GM23338 (cell line): ENCODE data around the gene ZEB2. TPM values are rescaled to one million over a fixed set of nuclear protein-coding genes. Genes with fewer than 3 reads are reported as not detected.

ENCODE experiments used
- ATAC-seq: fragments of 200-7000 bp; cut with Tn5 transposase; 3 replicates; pipeline ENCODE4 v1.9.1; 2020
- DNase-seq: peaks from one replicate; pipeline ENCODE4 v3.0.0-alpha.2; 2015; ENCODE audit warnings: low spot score
- H2AFZ ChIP-seq: fragments of 200-600 bp; sonication (generic); 2 replicates; pipeline ENCODE4 v1.8.0; 2016; ENCODE audit warnings: antibody characterized with exemption, mild to moderate bottlenecking, moderate library complexity
- H3F3A ChIP-seq: fragments of 200-600 bp; sonication (generic); replicated peaks from 2 replicates; pipeline ENCODE4 v1.8.0; 2017; ENCODE audit warnings: antibody characterized with exemption, mixed run types, low read depth
- H3K27ac ChIP-seq: fragments of 200-600 bp; sonication (generic); 2 replicates; pipeline ENCODE4 v1.6.1; 2016; ENCODE audit warnings: low read depth
- H3K27me3 ChIP-seq: fragments of 200-600 bp; sonication (generic); 2 replicates; pipeline ENCODE4 v1.8.0; 2016; ENCODE audit warnings: mild to moderate bottlenecking, mixed run types, moderate library complexity; ENCODE audit not compliant: insufficient read depth
- H3K36me3 ChIP-seq: fragments of 200-600 bp; sonication (generic); 2 replicates; pipeline ENCODE4 v1.8.0; 2016; ENCODE audit warnings: mild to moderate bottlenecking; ENCODE audit not compliant: insufficient read depth
- H3K4me1 ChIP-seq: fragments of 200-600 bp; sonication (generic); 2 replicates; pipeline ENCODE4 v1.8.0; 2016; ENCODE audit warnings: mild to moderate bottlenecking, moderate library complexity; ENCODE audit not compliant: insufficient read depth
- H3K4me2 ChIP-seq: fragments of 200-600 bp; sonication (generic); 2 replicates; pipeline ENCODE4 v1.7.1; 2017; ENCODE audit warnings: mixed run types
- H3K4me3 ChIP-seq: fragments of 200-600 bp; sonication (generic); 2 replicates; pipeline ENCODE4 v1.6.1; 2016; ENCODE audit warnings: mixed run types
- H3K79me2 ChIP-seq: fragments of 200-600 bp; sonication (generic); replicated peaks from 2 replicates; pipeline ENCODE4 v1.8.0; 2017; ENCODE audit warnings: mild to moderate bottlenecking; ENCODE audit not compliant: insufficient read depth
- H3K9me2 ChIP-seq: fragments of 200-600 bp; sonication (generic); 2 replicates; pipeline ENCODE4 v1.8.0; 2017; ENCODE audit not compliant: insufficient read depth
- H4K20me1 ChIP-seq: fragments of 200-600 bp; sonication (generic); replicated peaks from 2 replicates; pipeline ENCODE4 v1.8.0; 2017; ENCODE audit warnings: mild to moderate bottlenecking; ENCODE audit not compliant: insufficient read depth
- H3K27ac Mint-ChIP-seq: 2 replicates; pipeline ENCODE4 v1.8.0; 2020; ENCODE audit warnings: inconsistent platforms, mild to moderate bottlenecking, moderate library complexity, mixed read lengths
- H3K27me3 Mint-ChIP-seq: 3 replicates; pipeline ENCODE4 v1.8.0; 2022; ENCODE audit warnings: low read depth, mild to moderate bottlenecking, moderate library complexity, mixed read lengths, inconsistent platforms; ENCODE audit not compliant: insufficient read depth, poor library complexity
- H3K36me3 Mint-ChIP-seq: 3 replicates; pipeline ENCODE4 v1.8.0; 2021; ENCODE audit warnings: low read depth, mild to moderate bottlenecking, inconsistent platforms, moderate library complexity, mixed read lengths
- H3K4me1 Mint-ChIP-seq: 3 replicates; pipeline ENCODE4 v1.8.0; 2020; ENCODE audit warnings: mild to moderate bottlenecking, inconsistent platforms, mixed read lengths
- H3K4me3 Mint-ChIP-seq: 3 replicates; pipeline ENCODE4 v1.8.0; 2021; ENCODE audit warnings: moderate library complexity, mild to moderate bottlenecking, inconsistent platforms, mixed read lengths
- H3K9me3 Mint-ChIP-seq: 3 replicates; pipeline ENCODE4 v1.8.0; 2020; ENCODE audit warnings: moderate library complexity, mild to moderate bottlenecking, inconsistent platforms, mixed read lengths
- CREB1 ChIP-seq: fragments of 250-450 bp; sonication (Bioruptor Pico); IDR thresholded peaks from 2 replicates; pipeline ENCODE4 v1.5.0; 2020; ENCODE audit warnings: low read depth, mild to moderate bottlenecking, moderate library complexity
- EZH2 ChIP-seq: fragments of 200-600 bp; sonication (generic); IDR thresholded peaks from one replicate; pipeline ENCODE4 v1.8.0; 2017; ENCODE audit warnings: antibody characterized with exemption, mild to moderate bottlenecking, low read depth; ENCODE audit not compliant: unreplicated experiment
- ZNF462 ChIP-seq: fragments of 250-450 bp; sonication (Bioruptor Pico); IDR thresholded peaks from 2 replicates; pipeline ENCODE4 v1.5.0; 2020; ENCODE audit warnings: mild to moderate bottlenecking, moderate library complexity
- polyA plus RNA-seq: library from polyadenylated mRNA; unstranded; fragments of >200 nt; fragmentation: Nextera tagmentation; extraction: Ambion mirVana; gene quantifications from 2 replicates; pipeline ENCODE4 v1.2.1, GENCODE V29; 2016
- total RNA-seq: library from RNA; depleted of rRNA; stranded (reverse); fragments of >200 nt; shearing (Covaris generic); gene quantifications from 2 replicates; pipeline ENCODE4 v1.2.3, GENCODE V29; 2014

Gene ZEB2
- total and polyA plus RNA-seq, 2 experiments from 2014 or later = 0.45 TPM; not detected in 1

GRCh38 chr2:144424559-144425240, 95.2 kb downstream of the ZEB2 start:
- no peak for ATAC-seq
- no peaks in the 10 kb centered on the region for H3K27me3 ChIP-seq
- Mint-ChIP-seq H3K36me3 (no peaks in the 10 kb centered on the region), H3K27me3 (no peaks in the 10 kb centered on the region), H3K4me3 (no peak overlapping the region), H3K27ac (no peak overlapping the region), H3K9me3 (no peaks in the 10 kb centered on the region), H3K4me1 (peaks cover 19% of the 10 kb centered on the region)
- H2AFZ ChIP-seq = peak overlapping the region; percentile 50
- no peak overlapping the region for H3K4me2 ChIP-seq
- DNase-seq = no peak
- no peak for TF ChIP-seq ZNF462 (CRISPR knock-in tag)
- TF ChIP-seq CREB1 (CRISPR knock-in tag) = no peak
- TF ChIP-seq EZH2 = no peak
- no peak overlapping the region for H3K27ac ChIP-seq
- H3K4me1 ChIP-seq = peaks cover 11% of the 10 kb centered on the region; the same call in 1 of the 2 replicates
- H3F3A ChIP-seq = no peaks in the 10 kb centered on the region
- H4K20me1 ChIP-seq = no peaks in the 10 kb centered on the region
- no peak overlapping the region for H3K4me3 ChIP-seq
- 0 out of 2 replicates have a peak, but pooled peaks cover 3% of the 10 kb centered on the region for H3K9me2 ChIP-seq
- H3K79me2 ChIP-seq = no peaks in the 10 kb centered on the region
- no peaks in the 10 kb centered on the region for H3K36me3 ChIP-seq
